RWPE1 (cell line): ENCODE data around the gene KCNQ1.

Experiments
- CTCF ChIA-PET: fragments of 350-600 bp; sonication (Branson Sonifier 250); formaldehyde crosslinking; extraction: SDS; loops from one replicate; lab custom pipeline; 2021; lab: Yijun Ruan, JAX
- POLR2A ChIA-PET: fragments of 400-600 bp; formaldehyde crosslinking; extraction: SDS; loops from one replicate; lab custom pipeline; 2020; ENCODE audit warnings: antibody characterized with exemption; ENCODE audit not compliant: low non-redundant PET; lab: Yijun Ruan, JAX
- DNase-seq: peaks from one replicate; pipeline ENCODE4 v3.0.0; 2012; ENCODE audit warnings: low spot score
- H3K27ac ChIP-seq: fragments of 450-650 bp; 2 replicates; pipeline ENCODE4 v1.5.1; 2017
- CTCF ChIP-seq: fragments of 450-650 bp; conservative IDR thresholded peaks from 2 replicates; pipeline ENCODE4 v1.5.1; 2017; ENCODE audit warnings: low read depth, mild to moderate bottlenecking

KCNQ1 gene

GRCh38 chr11:2433106-2433925 is 11.5 kb upstream of the KCNQ1 start:
- H3K27ac ChIP-seq: no peak overlapping the region
- ChIA-PET CTCF (no interaction called here), POLR2A (no interaction called here)
- DNase-seq: no peak
- TF ChIP-seq CTCF: no peak

GRCh38 chr11:2434008-2434407 is 10.8 kb upstream of the KCNQ1 start:
- POLR2A ChIA-PET: no interaction called here
- no peak for DNase-seq
- no peak overlapping the region for H3K27ac ChIP-seq
- TF ChIP-seq CTCF: no peak
- CTCF ChIA-PET: no interaction called here

- ChIA-PET POLR2A (no interaction called here), CTCF (no interaction called here)
- no peak for DNase-seq
- H3K27ac ChIP-seq: no peak overlapping the region
- no peak for TF ChIP-seq CTCF
These were observed 10.1 kb upstream of the KCNQ1 start for GRCh38 chr11:2434506-2435255.

GRCh38 chr11:2435288-2436012 is 9.4 kb upstream of the KCNQ1 start:
- CTCF ChIA-PET: no interaction called here
- DNase-seq: no peak
- no peak overlapping the region for H3K27ac ChIP-seq
- TF ChIP-seq CTCF: no peak
- POLR2A ChIA-PET: no interaction called here

- CTCF ChIA-PET: interaction anchor here (1.2 kb wide), 1 partner anchor 96 kb away, joined by 5 read pairs; no protein-coding TSS in a partner anchor
- no peak for DNase-seq
- TF ChIP-seq CTCF: no peak
- POLR2A ChIA-PET: no interaction called here
- no peak overlapping the region for H3K27ac ChIP-seq
These were observed 8.7 kb upstream of the KCNQ1 start for GRCh38 chr11:2436013-2436520.

GRCh38 chr11:2436521-2437031 is 8.2 kb upstream of the KCNQ1 start:
- DNase-seq: no peak
- POLR2A ChIA-PET: no interaction called here
- no peak for TF ChIP-seq CTCF
- no peak overlapping the region for H3K27ac ChIP-seq
- CTCF ChIA-PET: interaction anchor here (1.2 kb wide), 1 partner anchor 95 kb away, joined by 5 read pairs; no protein-coding TSS in a partner anchor
